Calu3 (cell line): ENCODE results near the gene XIAP. TPM values are rescaled to one million over a fixed set of nuclear protein-coding genes. Genes with fewer than 3 reads are reported as not detected.
"Not testable (repeated sequence)": the region's sequence is repeated elsewhere in the genome, so short reads cannot be mapped to it uniquely, and the experiment has no call there.

Experiments used
- BruUV-seq: library from RNA; stranded (reverse); fragments of 400-500 nt; replicated peaks from 2 replicates; lab custom pipeline; 2021; lab: Mats Ljungman, UMichigan
- CTCF ChIA-PET: fragments of 300-600 bp; sonication (Branson Sonifier 250); formaldehyde crosslinking; loops from one replicate; lab custom pipeline; 2022; ENCODE audit warnings: antibody characterized with exemption; lab: Charles Lee
- DNase-seq: peaks from one replicate; pipeline ENCODE4 v3.0.0; 2022
- H3K27ac Mint-ChIP-seq: one replicate; pipeline ENCODE4 v1.8.0; 2022; ENCODE audit warnings: mixed read lengths; ENCODE audit not compliant: unreplicated experiment
- H3K27me3 Mint-ChIP-seq: one replicate; pipeline ENCODE4 v1.8.0; 2022; ENCODE audit warnings: mixed read lengths; ENCODE audit not compliant: unreplicated experiment
- H3K36me3 Mint-ChIP-seq: one replicate; pipeline ENCODE4 v1.8.0; 2022; ENCODE audit warnings: mild to moderate bottlenecking, moderate library complexity, mixed read lengths; ENCODE audit not compliant: insufficient read depth, unreplicated experiment
- H3K4me1 Mint-ChIP-seq: one replicate; pipeline ENCODE4 v1.8.0; 2022; ENCODE audit warnings: mild to moderate bottlenecking, low read depth, mixed read lengths; ENCODE audit not compliant: unreplicated experiment
- H3K4me3 Mint-ChIP-seq: one replicate; pipeline ENCODE4 v1.8.0; 2022; ENCODE audit warnings: mild to moderate bottlenecking, low read depth, moderate library complexity, mixed read lengths; ENCODE audit not compliant: unreplicated experiment
- H3K9me3 Mint-ChIP-seq: one replicate; pipeline ENCODE4 v1.8.0; 2022; ENCODE audit warnings: low read depth, mixed read lengths; ENCODE audit not compliant: unreplicated experiment
- intact Hi-C: fragments of 100-400 bp; cut with micrococcal nuclease; formaldehyde crosslinking; loops from one replicate; pipeline ENCODE4 v1.10.0; 2022; ENCODE audit not compliant: unreplicated experiment
- total RNA-seq: library from RNA; stranded (reverse); gene quantifications from 2 replicates; pipeline ENCODE4 v1.2.3, GENCODE V29; 2022
- TF ChIP-seq, protein P1 (sequence below): fragments of 200-600 bp; IDR thresholded peaks from one replicate; pipeline ENCODE4 v1.8.0; 2022; ENCODE audit warnings: antibody characterized with exemption; ENCODE audit not compliant: unreplicated experiment

XIAP gene
- total RNA-seq, 1 experiment from 2014 or later, result 62.8 TPM

DNA sequence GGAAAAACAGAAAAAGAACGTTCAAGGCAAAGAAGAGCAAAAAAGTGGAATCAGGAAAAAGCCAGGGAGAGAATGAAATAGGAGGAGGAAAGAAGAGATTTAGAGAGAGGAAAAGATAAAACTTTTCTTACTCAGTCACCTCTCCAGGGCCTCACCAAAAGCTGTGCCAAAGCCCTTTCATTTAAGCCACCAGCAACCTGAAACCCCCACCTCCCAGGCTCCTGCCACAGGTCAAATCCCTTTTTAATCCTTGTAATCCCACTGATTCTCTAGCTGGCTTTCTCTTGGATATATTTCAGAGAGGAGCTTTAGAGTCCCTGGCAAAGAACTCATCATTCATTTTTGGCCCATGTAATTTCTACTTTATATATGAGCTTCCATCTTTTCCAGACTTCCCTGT lies 25.7 kb upstream of the XIAP start:
- peaks cover 3% of the 10 kb centered on the region for H3K9me3 Mint-ChIP-seq
- DNase-seq, result no peak
- CTCF ChIA-PET, result interaction anchor here (0.7 to 2.4 kb wide), 6 partner anchors 27 to 150 kb away, joined by 3 to 18 read pairs (median 4); no protein-coding TSS in a partner anchor
- H3K36me3 Mint-ChIP-seq, result peaks cover 10% of the 10 kb centered on the region
- TF ChIP-seq, protein P1, sequence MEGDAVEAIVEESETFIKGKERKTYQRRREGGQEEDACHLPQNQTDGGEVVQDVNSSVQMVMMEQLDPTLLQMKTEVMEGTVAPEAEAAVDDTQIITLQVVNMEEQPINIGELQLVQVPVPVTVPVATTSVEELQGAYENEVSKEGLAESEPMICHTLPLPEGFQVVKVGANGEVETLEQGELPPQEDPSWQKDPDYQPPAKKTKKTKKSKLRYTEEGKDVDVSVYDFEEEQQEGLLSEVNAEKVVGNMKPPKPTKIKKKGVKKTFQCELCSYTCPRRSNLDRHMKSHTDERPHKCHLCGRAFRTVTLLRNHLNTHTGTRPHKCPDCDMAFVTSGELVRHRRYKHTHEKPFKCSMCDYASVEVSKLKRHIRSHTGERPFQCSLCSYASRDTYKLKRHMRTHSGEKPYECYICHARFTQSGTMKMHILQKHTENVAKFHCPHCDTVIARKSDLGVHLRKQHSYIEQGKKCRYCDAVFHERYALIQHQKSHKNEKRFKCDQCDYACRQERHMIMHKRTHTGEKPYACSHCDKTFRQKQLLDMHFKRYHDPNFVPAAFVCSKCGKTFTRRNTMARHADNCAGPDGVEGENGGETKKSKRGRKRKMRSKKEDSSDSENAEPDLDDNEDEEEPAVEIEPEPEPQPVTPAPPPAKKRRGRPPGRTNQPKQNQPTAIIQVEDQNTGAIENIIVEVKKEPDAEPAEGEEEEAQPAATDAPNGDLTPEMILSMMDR, result no peak
- H3K27me3 Mint-ChIP-seq, result no peaks in the 10 kb centered on the region
- no peak overlapping the region for H3K27ac Mint-ChIP-seq
- H3K4me1 Mint-ChIP-seq, result peaks cover 45% of the 10 kb centered on the region
- H3K4me3 Mint-ChIP-seq, result peak overlapping the region; percentile 21
- intact Hi-C loops, result loop anchor here (5.0 kb wide), 1 partner anchor 128 kb away; the partner anchor contains the start of gene STAG2
- no TSS peak for BruUV-seq

DNA sequence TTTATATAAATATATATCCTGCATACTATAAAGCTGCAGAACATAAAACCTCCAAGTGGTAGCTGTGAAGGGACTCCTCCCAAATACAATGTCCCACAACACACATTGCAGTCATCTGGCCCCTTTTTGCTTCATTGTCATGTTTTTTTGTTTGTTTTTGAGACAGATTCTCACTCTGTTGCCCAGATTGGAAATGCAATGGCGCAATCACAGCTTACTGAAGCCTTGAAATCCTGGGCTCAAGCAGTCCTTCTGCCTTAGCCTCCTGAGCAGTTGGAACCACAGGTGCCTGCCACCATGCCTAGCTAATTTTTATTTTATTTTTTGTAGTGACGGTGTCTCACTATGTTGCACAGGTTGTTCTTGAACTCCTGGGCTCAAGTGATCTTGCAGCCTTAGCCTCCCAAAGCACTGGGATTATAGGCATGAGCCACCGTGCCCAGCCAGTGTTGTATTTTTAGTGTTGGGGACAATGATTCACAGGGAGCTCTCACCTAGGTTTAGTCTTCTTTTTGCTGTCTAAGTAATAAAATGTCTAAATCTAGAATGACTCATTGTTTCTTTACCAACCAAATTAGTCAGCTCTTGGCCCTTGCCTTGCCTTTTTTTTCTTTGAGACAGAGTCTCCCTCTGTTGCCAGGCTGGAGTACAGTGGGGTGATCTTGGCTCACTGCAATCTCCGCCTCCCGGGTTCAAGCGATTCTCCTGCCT lies 24.0 kb upstream of the XIAP start:
- Mint-ChIP-seq H3K9me3 (peaks cover 3% of the 10 kb centered on the region), H3K27me3 (no peaks in the 10 kb centered on the region), H3K4me3 (no peak overlapping the region), H3K4me1 (peaks cover 30% of the 10 kb centered on the region), H3K36me3 (peaks cover 4% of the 10 kb centered on the region), H3K27ac (no peak overlapping the region)
- intact Hi-C loops, result no loop called here
- DNase-seq, result peak; percentile 40
- TF ChIP-seq, protein P1, result no peak
- BruUV-seq, result no TSS peak
- CTCF ChIA-PET, result interaction anchor here (0.6 to 1.4 kb wide), 6 partner anchors 18 to 187 kb away, joined by 3 to 9 read pairs (median 5); no protein-coding TSS in a partner anchor

DNA sequence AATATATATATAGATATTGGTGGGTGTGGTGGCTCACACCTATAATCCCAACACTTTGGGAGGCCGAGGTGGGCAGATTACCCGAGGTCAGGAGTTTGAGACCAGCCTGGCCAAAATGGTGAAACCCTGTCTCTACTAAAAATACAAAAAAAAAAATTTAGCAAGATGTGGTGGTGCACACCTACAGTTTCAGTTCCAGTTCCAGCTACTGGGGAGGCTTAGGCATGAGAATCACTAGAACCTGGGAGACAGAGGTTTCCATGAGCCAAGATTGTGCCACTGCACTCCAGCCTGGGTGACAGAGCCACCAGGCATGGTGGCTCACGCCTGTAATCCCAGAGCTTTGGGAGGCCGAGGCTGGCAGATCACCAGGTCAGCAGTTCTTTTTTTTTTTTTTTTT lies 14.7 kb upstream of the XIAP start:
- H3K4me1 Mint-ChIP-seq, H3K27ac Mint-ChIP-seq, BruUV-seq, CTCF ChIA-PET, DNase-seq, intact Hi-C loops, H3K4me3 Mint-ChIP-seq, H3K27me3 Mint-ChIP-seq, H3K9me3 Mint-ChIP-seq, H3K36me3 Mint-ChIP-seq: not testable (repeated sequence)

DNA sequence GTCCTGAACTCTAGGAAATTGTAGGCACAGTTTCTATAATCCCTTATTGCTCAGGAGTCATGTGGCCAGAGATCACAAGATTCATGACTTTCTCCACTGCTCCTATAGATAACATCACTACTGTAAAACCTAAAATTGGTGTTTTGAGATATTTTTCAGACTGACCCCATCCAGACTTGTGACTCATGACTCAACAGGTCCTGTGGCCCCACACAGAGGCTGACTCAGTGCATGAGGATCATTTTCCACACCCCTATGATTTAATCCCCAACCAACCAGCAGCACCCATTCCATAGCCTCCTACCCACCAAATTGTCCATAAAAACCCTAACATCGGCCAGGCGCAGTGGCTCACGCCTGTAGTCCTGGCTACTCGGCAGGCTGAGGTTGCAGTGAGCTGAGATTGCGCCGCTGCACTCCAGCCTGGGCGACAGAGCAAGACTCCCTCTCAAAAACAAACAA lies 13.2 kb upstream of the XIAP start:
- CTCF ChIA-PET, result no interaction called here
- peaks cover 10% of the 10 kb centered on the region for H3K36me3 Mint-ChIP-seq
- BruUV-seq, result no TSS peak
- no peaks in the 10 kb centered on the region for H3K9me3 Mint-ChIP-seq
- H3K4me3 Mint-ChIP-seq, result no peak overlapping the region
- peaks cover 18% of the 10 kb centered on the region for H3K4me1 Mint-ChIP-seq
- no peaks in the 10 kb centered on the region for H3K27me3 Mint-ChIP-seq
- TF ChIP-seq, protein P1, result no peak
- H3K27ac Mint-ChIP-seq, result no peak overlapping the region
- intact Hi-C loops, result no loop called here
- no peak for DNase-seq

DNA sequence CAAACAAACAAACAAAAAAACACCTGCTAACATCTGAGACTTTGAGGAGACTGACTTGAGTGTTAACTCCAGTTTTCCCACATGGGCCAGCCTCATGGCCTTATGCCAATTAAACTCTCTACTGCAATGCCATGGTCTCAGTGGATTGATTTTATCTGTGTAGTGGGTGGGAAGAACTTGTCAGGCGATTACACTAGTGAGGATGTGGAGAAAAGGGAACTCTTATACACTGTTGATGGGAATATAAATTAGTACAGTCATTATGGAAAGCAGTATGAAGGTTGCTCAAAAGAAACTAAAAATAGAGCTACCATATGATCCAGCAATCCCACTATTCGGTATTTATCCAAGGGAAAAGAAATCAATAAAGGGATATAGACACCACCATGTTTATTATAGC lies 12.8 kb upstream of the XIAP start:
- Mint-ChIP-seq H3K27me3 (no peaks in the 10 kb centered on the region), H3K4me3 (no peak overlapping the region), H3K9me3 (no peaks in the 10 kb centered on the region), H3K27ac (no peak overlapping the region), H3K4me1 (peaks cover 18% of the 10 kb centered on the region), H3K36me3 (peaks cover 10% of the 10 kb centered on the region)
- intact Hi-C loops, result no loop called here
- no peak for DNase-seq
- TF ChIP-seq, protein P1, result no peak
- no TSS peak for BruUV-seq
- CTCF ChIA-PET, result no interaction called here
